TTC549 (cell line): ENCODE results near the gene ZNF80.
"Not testable (repeated sequence)": the region's sequence is repeated elsewhere in the genome, so short reads cannot be mapped to it uniquely, and the experiment has no call there.

Experiments used
- FAIRE-seq: peaks from 2 replicates; lab custom pipeline; 2012; peaks lifted over from hg19 to GRCh38; lab: Jason Lieb, UNC

ZNF80 gene

GRCh38 chr3:114237478-114237877 is at the start of gene ZNF80:
TSS of gene ZNF80 (minus strand) at chr3:114237578. CDS start at chr3:114237074, 504 bp downstream.
- FAIRE-seq: not testable (repeated sequence)

GRCh38 chr3:114286266-114286665 is 48.9 kb upstream of the ZNF80 start:
- FAIRE-seq: no peak

GRCh38 chr3:114285648-114286230 is 48.4 kb upstream of the ZNF80 start:
- no peak for FAIRE-seq

- FAIRE-seq: no peak
Observed at GRCh38 chr3:114284644-114285043, 47.3 kb upstream of the ZNF80 start.

- not testable (repeated sequence) for FAIRE-seq
Observed at GRCh38 chr3:114276856-114277255, 39.5 kb upstream of the ZNF80 start.

GRCh38 chr3:114274929-114275328 is 37.6 kb upstream of the ZNF80 start:
- FAIRE-seq: no peak

GRCh38 chr3:114272271-114272670 is 34.9 kb upstream of the ZNF80 start:
- FAIRE-seq: no peak

- no peak for FAIRE-seq
Observed at GRCh38 chr3:114270019-114270418, 32.6 kb upstream of the ZNF80 start.

GRCh38 chr3:114260152-114260551 is 22.8 kb upstream of the ZNF80 start:
- FAIRE-seq: no peak

GRCh38 chr3:114259566-114259965 is 22.2 kb upstream of the ZNF80 start:
- FAIRE-seq: no peak

- no peak for FAIRE-seq
Observed at GRCh38 chr3:114253505-114253904, 16.1 kb upstream of the ZNF80 start.

- no peak for FAIRE-seq
Observed at GRCh38 chr3:114252954-114253353, 15.6 kb upstream of the ZNF80 start.

- FAIRE-seq: no peak
Observed at GRCh38 chr3:114242947-114243346, 5.6 kb upstream of the ZNF80 start.

GRCh38 chr3:114241262-114241661 is 3.9 kb upstream of the ZNF80 start:
- no peak for FAIRE-seq

GRCh38 chr3:114238146-114238785 is 888 bp upstream of the ZNF80 start:
- FAIRE-seq: not testable (repeated sequence)

GRCh38 chr3:114235431-114235830 is 1.9 kb downstream of the ZNF80 start:
- FAIRE-seq: no peak

GRCh38 chr3:114234745-114235144 is 2.6 kb downstream of the ZNF80 start:
- no peak for FAIRE-seq

GRCh38 chr3:114231616-114232015 is 5.8 kb downstream of the ZNF80 start:
- FAIRE-seq: no peak

- FAIRE-seq: no peak
Observed at GRCh38 chr3:114227076-114227475, 10.3 kb downstream of the ZNF80 start.

- no peak for FAIRE-seq
Observed at GRCh38 chr3:114226313-114226712, 11.1 kb downstream of the ZNF80 start.

GRCh38 chr3:114223143-114223542 is 14.2 kb downstream of the ZNF80 start:
- no peak for FAIRE-seq

- FAIRE-seq: no peak
Observed at GRCh38 chr3:114221881-114222264, 15.5 kb downstream of the ZNF80 start.

- no peak for FAIRE-seq
Observed at GRCh38 chr3:114221165-114221880, 16.1 kb downstream of the ZNF80 start.

- no peak for FAIRE-seq
Observed at GRCh38 chr3:114219741-114220140, 17.6 kb downstream of the ZNF80 start.
